ENCODE results near the gene TCP1.
"Not testable (repeated sequence)": the region's sequence is repeated elsewhere in the genome, so short reads cannot be mapped to it uniquely, and the experiment has no call there.

TCP1 gene

DNA sequence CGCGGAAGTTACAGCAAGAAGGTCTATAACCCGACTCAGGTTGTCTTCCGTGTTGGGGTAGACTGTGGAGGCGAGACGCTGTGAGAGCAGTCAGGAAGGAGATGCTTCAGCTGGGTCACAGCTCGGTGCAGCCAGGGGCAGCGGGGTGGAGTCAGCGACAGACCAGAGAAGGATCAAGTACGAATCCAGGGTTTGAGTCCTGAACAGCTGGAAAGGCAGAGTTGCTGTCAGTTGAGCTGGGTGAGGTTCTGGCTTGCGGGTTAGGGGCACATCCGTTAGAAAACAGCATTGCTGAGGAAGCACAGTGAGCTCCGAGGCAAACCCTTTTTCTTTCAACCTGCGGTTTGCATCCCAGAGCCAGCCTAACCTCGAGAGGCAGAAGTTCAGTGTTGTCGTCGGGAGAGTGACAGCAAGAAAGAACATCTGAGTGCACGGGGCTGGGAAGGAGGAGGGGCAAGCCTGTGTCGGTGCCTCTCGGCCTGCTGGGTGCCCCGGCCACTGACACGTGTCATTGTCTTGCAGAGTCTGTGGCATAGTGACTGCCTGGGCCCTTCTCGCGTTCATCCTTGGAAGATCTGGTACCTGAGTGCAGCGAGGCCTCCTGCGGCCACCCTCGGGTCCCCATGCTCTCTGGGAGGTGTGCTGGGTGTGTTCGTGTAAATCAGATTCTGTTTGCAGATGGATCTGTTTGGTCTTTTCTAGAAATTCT is 30.7 kb upstream of the TCP1 start:
- Histone ChIP-seq H2AFZ (ENCODE audit: low read length) (peak overlapping the region; percentile 58), H3K9me3 (replicated peaks; ENCODE audit: insufficient read depth, low read length) (no peaks in the 10 kb centered on the region), H3K27me3 (replicated peaks; ENCODE audit: insufficient read depth, low read length) (no peaks in the 10 kb centered on the region), H3K4me2 (ENCODE audit: low read depth, low read length) (peak overlapping the region; percentile 65), H3K4me3 (ENCODE audit: low read length) (peak overlapping the region; percentile 39; the same call in 1 of the 2 replicates), H3K9ac (ENCODE audit: low read length) (peak overlapping the region; percentile 8; the same call in 1 of the 2 replicates), H3K9me2 (replicated peaks; ENCODE audit: insufficient read depth, low read length) (no peaks in the 10 kb centered on the region), H3K27ac (ENCODE audit: low read length) (peak overlapping the region; percentile 41; the same call in 1 of the 2 replicates), H3F3A (ENCODE audit: insufficient read depth, low read length) (peaks cover 6% of the 10 kb centered on the region; the same call in 1 of the 2 replicates), H4K20me1 (ENCODE audit: insufficient read depth, low read length) (no peaks in the 10 kb centered on the region), H3K36me3 (replicated peaks; ENCODE audit: insufficient read depth, low read length) (no peaks in the 10 kb centered on the region), H3K79me2 (ENCODE audit: low read length) (no peaks in the 10 kb centered on the region), H3K4me1 (ENCODE audit: low read length) (peaks cover 10% of the 10 kb centered on the region)
- peak; percentile 74 for DNase-seq
- no peak for TF ChIP-seq EZH2 (optimal IDR thresholded peaks at IDR 0.05; ENCODE audit: low read depth, low read length)
- TF ChIP-seq EZH2phosphoT487 (IDR thresholded peaks at IDR 0.05; ENCODE audit: low read length), result no peak
- TF ChIP-seq, protein P1, sequence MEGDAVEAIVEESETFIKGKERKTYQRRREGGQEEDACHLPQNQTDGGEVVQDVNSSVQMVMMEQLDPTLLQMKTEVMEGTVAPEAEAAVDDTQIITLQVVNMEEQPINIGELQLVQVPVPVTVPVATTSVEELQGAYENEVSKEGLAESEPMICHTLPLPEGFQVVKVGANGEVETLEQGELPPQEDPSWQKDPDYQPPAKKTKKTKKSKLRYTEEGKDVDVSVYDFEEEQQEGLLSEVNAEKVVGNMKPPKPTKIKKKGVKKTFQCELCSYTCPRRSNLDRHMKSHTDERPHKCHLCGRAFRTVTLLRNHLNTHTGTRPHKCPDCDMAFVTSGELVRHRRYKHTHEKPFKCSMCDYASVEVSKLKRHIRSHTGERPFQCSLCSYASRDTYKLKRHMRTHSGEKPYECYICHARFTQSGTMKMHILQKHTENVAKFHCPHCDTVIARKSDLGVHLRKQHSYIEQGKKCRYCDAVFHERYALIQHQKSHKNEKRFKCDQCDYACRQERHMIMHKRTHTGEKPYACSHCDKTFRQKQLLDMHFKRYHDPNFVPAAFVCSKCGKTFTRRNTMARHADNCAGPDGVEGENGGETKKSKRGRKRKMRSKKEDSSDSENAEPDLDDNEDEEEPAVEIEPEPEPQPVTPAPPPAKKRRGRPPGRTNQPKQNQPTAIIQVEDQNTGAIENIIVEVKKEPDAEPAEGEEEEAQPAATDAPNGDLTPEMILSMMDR (IDR thresholded peaks at IDR 0.05; ENCODE audit: low read length), result no peak

DNA sequence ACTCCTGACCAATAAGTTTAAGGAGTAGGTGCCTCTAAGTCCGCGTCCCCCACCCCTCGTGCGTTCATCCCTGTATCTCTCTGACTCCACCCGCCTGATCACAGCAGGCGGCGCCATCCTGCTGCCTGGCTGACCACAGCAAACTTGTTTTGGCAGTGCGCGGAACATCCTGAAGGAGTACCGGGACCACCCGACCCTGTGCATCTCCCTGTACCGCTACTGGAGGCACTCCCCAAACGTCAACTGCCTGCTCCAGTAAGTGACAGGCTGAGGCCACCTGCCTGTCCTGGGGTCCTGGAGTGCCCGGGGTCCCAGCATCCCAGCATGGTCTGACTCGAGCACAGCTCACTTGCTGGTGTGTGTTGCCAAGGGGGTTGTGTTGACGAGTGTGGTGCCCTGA is 29.7 kb upstream of the TCP1 start:
- Histone ChIP-seq H3K27me3 (replicated peaks; ENCODE audit: insufficient read depth, low read length) (no peaks in the 10 kb centered on the region), H2AFZ (ENCODE audit: low read length) (no peak overlapping the region), H3K9ac (ENCODE audit: low read length) (no peak overlapping the region)

DNA sequence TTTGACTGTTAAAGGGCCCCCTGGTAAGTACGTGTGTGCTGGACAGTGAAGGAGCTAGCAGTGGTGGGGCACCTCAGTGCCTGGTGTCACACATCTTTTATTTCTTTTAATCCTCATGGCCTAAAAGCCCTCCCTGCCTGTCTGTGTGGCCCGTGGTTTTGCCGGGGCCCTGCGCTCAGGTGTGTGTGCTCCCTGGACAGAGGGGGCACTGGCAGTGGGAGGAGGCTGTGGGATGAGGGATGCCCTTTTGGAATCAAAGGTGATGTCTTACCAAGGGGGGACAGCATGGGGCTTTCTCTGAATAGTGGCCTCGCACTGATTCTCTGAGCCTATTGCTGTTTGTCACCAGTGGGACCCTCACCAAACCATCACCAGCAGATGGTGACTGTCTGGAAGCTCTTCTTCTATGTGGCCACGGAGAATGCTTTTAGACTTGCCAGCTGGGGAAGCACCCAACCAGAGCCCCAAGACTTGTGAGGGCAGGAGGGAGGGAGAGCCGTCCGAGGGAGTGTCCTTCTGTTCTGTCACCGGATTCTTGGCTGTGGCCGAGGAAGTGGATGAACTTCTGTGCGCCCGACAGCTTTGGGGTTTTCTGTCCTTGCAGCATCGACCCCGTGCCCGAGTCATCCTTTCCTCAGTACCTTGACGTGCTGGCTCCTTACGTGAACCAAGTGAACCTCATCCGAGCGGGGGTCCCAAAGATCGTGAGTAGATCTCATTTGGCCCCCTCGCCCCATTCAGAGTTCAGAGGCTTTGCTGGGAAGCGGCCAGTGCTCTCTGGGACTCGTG is 28.7 kb upstream of the TCP1 start:
- H3K27ac ChIP-seq (ENCODE audit: low read length), result no peak overlapping the region
- DNase-seq, result no peak
- peaks cover 6% of the 10 kb centered on the region; the same call in 1 of the 2 replicates for H3F3A ChIP-seq (ENCODE audit: insufficient read depth, low read length)
- H4K20me1 ChIP-seq (ENCODE audit: insufficient read depth, low read length), result no peaks in the 10 kb centered on the region
- H3K9ac ChIP-seq (ENCODE audit: low read length), result no peak overlapping the region
- H3K9me3 ChIP-seq (replicated peaks; ENCODE audit: insufficient read depth, low read length), result no peaks in the 10 kb centered on the region
- no peak overlapping the region for H2AFZ ChIP-seq (ENCODE audit: low read length)
- H3K36me3 ChIP-seq (replicated peaks; ENCODE audit: insufficient read depth, low read length), result no peaks in the 10 kb centered on the region
- no peaks in the 10 kb centered on the region for H3K9me2 ChIP-seq (replicated peaks; ENCODE audit: insufficient read depth, low read length)
- TF ChIP-seq, protein P1 (IDR thresholded peaks at IDR 0.05; ENCODE audit: low read length), result no peak
- no peak for TF ChIP-seq EZH2phosphoT487 (IDR thresholded peaks at IDR 0.05; ENCODE audit: low read length)
- no peaks in the 10 kb centered on the region for H3K79me2 ChIP-seq (ENCODE audit: low read length)
- peaks cover 10% of the 10 kb centered on the region for H3K4me1 ChIP-seq (ENCODE audit: low read length)
- no peak overlapping the region for H3K4me3 ChIP-seq (ENCODE audit: low read length)
- H3K27me3 ChIP-seq (replicated peaks; ENCODE audit: insufficient read depth, low read length), result no peaks in the 10 kb centered on the region
- no peak overlapping the region for H3K4me2 ChIP-seq (ENCODE audit: low read depth, low read length)

More for the DNA sequence above, 29.7 kb upstream of the TCP1 start:
- Histone ChIP-seq H3K36me3 (replicated peaks; ENCODE audit: insufficient read depth, low read length) (no peaks in the 10 kb centered on the region), H3K79me2 (ENCODE audit: low read length) (no peaks in the 10 kb centered on the region), H3K4me1 (ENCODE audit: low read length) (peaks cover 10% of the 10 kb centered on the region), H3K27ac (ENCODE audit: low read length) (no peak overlapping the region), H3K9me2 (replicated peaks; ENCODE audit: insufficient read depth, low read length) (no peaks in the 10 kb centered on the region), H3K4me3 (ENCODE audit: low read length) (no peak overlapping the region), H3F3A (ENCODE audit: insufficient read depth, low read length) (peaks cover 6% of the 10 kb centered on the region; the same call in 1 of the 2 replicates), H3K9me3 (replicated peaks; ENCODE audit: insufficient read depth, low read length) (no peaks in the 10 kb centered on the region), H3K4me2 (ENCODE audit: low read depth, low read length) (no peak overlapping the region), H4K20me1 (ENCODE audit: insufficient read depth, low read length) (no peaks in the 10 kb centered on the region)
- TF ChIP-seq EZH2phosphoT487 (IDR thresholded peaks at IDR 0.05; ENCODE audit: low read length) (no peak), EZH2 (optimal IDR thresholded peaks at IDR 0.05; ENCODE audit: low read depth, low read length) (no peak)
- TF ChIP-seq, protein P1 (IDR thresholded peaks at IDR 0.05; ENCODE audit: low read length), result no peak
- DNase-seq, result no peak

DNA sequence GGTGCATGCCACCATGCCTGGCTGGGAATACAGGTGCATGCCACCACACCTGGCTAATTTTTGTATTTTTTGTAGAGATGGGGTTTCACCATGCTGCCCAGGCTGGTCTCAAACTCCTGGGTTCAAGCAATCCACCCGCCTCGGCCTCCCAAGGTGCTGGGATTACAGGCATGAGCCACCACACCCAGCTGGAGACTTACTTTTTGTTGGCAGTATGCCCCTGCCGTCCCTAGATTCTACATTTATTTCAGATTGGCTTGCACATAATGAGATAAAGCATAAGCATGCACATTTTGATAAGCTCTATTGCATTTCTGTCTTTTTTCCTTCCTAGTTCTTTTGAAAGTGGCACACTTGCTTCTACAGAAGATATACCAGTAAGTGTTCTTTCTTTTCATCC is 27.4 kb upstream of the TCP1 start:
- H3K36me3 ChIP-seq (replicated peaks; ENCODE audit: insufficient read depth, low read length); H3K27ac ChIP-seq (ENCODE audit: low read length); H3K9ac ChIP-seq (ENCODE audit: low read length); H2AFZ ChIP-seq (ENCODE audit: low read length); DNase-seq; H3K4me3 ChIP-seq (ENCODE audit: low read length); H3F3A ChIP-seq (ENCODE audit: insufficient read depth, low read length); H3K9me2 ChIP-seq (replicated peaks; ENCODE audit: insufficient read depth, low read length); H3K79me2 ChIP-seq (ENCODE audit: low read length); H3K4me1 ChIP-seq (ENCODE audit: low read length); H3K4me2 ChIP-seq (ENCODE audit: low read depth, low read length); H3K9me3 ChIP-seq (replicated peaks; ENCODE audit: insufficient read depth, low read length); H4K20me1 ChIP-seq (ENCODE audit: insufficient read depth, low read length); H3K27me3 ChIP-seq (replicated peaks; ENCODE audit: insufficient read depth, low read length): not testable (repeated sequence)
